ENCODE results near the gene STX1A. TPM values are rescaled to one million over a fixed set of nuclear protein-coding genes. Genes with fewer than 3 reads are reported as not detected.

STX1A gene
- total and polyA plus RNA-seq, 2 experiments from 2014 or later: 10.9 to 12.0 TPM

DNA sequence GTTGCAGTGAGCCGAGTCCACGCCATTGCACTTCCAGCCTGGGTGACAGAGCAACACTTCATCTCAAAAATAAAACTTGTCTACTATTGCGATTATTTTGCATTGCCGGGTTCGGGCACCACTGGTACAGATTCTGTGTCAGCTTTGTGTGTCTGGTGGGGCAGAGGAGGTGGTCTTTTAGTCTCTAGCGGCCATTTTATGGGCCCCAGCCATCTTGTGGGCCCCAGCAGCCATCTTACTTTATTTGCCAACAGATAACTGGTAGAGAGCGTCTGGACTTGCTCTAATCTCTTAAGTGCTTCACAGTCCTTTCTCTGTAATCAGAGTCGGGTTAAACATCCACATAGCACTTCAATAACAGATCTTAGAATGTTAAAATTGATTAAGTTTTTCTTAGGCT, 31.2 kb downstream of the STX1A start:
- WGBS, 2 experiments (ENCODE audit: low coverage in 1 of 2, low lambda C conversion rate in 2 of 2, missing lambda C conversion rate in 2 of 2): 90 to 92% methylated on average over 8 of the region's 8 CpGs
- in situ Hi-C loops (cut with MboI): no loop called here
- Histone ChIP-seq H4K20me1 (ENCODE audit: insufficient read depth) (no peaks in the 10 kb centered on the region), H3K9me2 (ENCODE audit: insufficient read depth) (no peaks in the 10 kb centered on the region), H3K9ac (no peak overlapping the region), H3K36me3 (ENCODE audit: low read depth) (peaks cover 13% of the 10 kb centered on the region; the same call in 1 of the 2 replicates), H3K4me1 (ENCODE audit: insufficient read depth) (no peaks in the 10 kb centered on the region), H2AFZ (no peak overlapping the region), H3K9me3 (ENCODE audit: low read depth) (no peaks in the 10 kb centered on the region), H3K27me3 (replicated peaks; ENCODE audit: insufficient read depth) (no peaks in the 10 kb centered on the region), H3K79me2 (ENCODE audit: insufficient read depth) (peaks cover 43% of the 10 kb centered on the region), H3K4me2 (ENCODE audit: unreplicated experiment) (no peak overlapping the region), H3F3A (ENCODE audit: insufficient read depth) (no peaks in the 10 kb centered on the region), H3K4me3 (no peak overlapping the region), H3K27ac (no peak overlapping the region)
- no peak for DNase-seq
- TF ChIP-seq EZH2phosphoT487 (IDR thresholded peaks at IDR 0.05; ENCODE audit: insufficient read depth, low read depth) (no peak), EZH2 (IDR thresholded peaks at IDR 0.05; ENCODE audit: insufficient read depth, poor library complexity, severe bottlenecking) (no peak)

DNA sequence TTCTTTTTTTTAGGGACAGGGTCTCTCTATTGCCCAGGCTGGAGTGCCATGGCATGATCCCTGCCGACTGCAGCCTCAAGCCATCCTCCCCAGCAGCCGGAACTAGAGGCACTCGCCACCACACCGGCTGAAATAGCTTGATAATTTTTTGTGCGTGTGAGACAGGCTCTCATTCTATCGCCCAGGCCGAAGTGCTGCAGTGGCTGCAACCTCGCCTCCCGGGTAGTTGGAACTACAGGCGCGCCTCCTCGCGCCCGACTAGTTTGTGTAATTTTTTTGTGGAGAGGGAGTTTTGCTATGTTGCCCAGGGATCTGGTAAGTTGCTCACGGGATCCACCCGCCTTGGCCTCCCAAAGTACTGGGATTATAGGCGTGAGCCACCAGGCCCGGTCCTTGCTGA, 34.2 kb downstream of the STX1A start:
- Histone ChIP-seq H3K9ac (no peak overlapping the region), H3K4me3 (no peak overlapping the region), H3K79me2 (ENCODE audit: insufficient read depth) (peaks cover 70% of the 10 kb centered on the region), H3K27ac (no peak overlapping the region), H2AFZ (no peak overlapping the region), H3K9me2 (ENCODE audit: insufficient read depth) (no peaks in the 10 kb centered on the region), H3K27me3 (replicated peaks; ENCODE audit: insufficient read depth) (no peaks in the 10 kb centered on the region), H3F3A (ENCODE audit: insufficient read depth) (no peaks in the 10 kb centered on the region), H3K4me1 (ENCODE audit: insufficient read depth) (peaks cover 12% of the 10 kb centered on the region), H3K4me2 (ENCODE audit: unreplicated experiment) (no peak overlapping the region), H3K36me3 (ENCODE audit: low read depth) (peaks cover 8% of the 10 kb centered on the region; the same call in 1 of the 2 replicates), H3K9me3 (ENCODE audit: low read depth) (no peaks in the 10 kb centered on the region), H4K20me1 (ENCODE audit: insufficient read depth) (no peaks in the 10 kb centered on the region)
- DNase-seq: no peak
- TF ChIP-seq EZH2phosphoT487 (IDR thresholded peaks at IDR 0.05; ENCODE audit: insufficient read depth, low read depth): no peak
- TF ChIP-seq EZH2 (IDR thresholded peaks at IDR 0.05; ENCODE audit: insufficient read depth, poor library complexity, severe bottlenecking): no peak
- in situ Hi-C loops (cut with MboI): no loop called here
- 95 to 96% methylated on average over 18 of the region's 18 CpGs for WGBS, 2 experiments (ENCODE audit: low coverage in 1 of 2, low lambda C conversion rate in 2 of 2, missing lambda C conversion rate in 2 of 2)

DNA sequence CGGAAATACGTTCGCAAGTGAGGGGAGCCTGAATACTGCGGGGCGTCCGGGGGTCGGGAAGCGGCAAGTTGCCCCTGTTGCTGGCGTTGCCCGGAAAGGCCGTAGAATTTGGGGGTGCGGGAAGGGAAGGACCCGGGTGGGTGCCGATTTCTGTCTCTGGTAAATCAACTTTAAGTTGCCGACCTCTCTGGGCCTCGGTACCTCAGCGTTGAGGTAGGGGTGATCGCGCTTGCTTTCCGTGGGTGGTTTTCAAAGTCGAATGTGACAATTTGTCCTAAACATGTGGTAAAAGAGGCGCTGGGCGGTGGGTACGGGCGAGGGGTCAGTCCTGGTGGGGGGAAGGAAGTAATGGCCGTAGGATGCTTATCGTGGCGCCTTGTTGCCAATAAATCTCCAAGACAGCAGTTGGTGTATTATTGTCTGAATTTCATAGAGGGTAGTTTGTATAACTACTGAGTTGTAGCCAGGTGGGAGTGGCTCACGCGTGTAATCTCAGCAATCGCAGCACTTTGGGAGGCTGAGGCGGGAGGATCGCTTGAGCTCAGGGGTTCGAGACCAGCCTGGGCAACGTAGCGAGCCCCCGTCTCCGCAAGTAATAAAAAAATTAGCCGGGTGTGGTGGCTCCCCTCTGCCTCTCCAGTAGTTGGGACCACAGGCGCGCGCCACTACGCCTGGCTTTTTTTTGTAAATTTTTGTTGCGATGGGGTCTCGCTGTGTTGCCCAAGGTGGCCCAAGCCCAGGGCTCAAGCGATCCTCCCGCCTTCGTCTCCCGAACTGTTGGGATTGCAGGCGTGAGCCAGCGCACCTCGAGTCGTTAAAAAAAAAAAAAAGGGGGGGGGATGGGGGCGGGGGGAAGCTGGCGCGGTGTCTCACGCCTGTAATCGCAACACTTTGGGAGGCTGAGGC, 35.4 kb downstream of the STX1A start:
- Histone ChIP-seq H2AFZ (peak overlapping the region; percentile 99), H3K27me3 (replicated peaks; ENCODE audit: insufficient read depth) (no peaks in the 10 kb centered on the region), H3K27ac (peak overlapping the region; percentile 71), H3K4me1 (ENCODE audit: insufficient read depth) (peaks cover 12% of the 10 kb centered on the region), H3K4me3 (peak overlapping the region; percentile 100), H3K9ac (peak overlapping the region; percentile 92), H3K4me2 (ENCODE audit: unreplicated experiment) (peak overlapping the region; percentile 99), H3F3A (ENCODE audit: insufficient read depth) (no peaks in the 10 kb centered on the region), H4K20me1 (ENCODE audit: insufficient read depth) (no peaks in the 10 kb centered on the region; the same call in 1 of the 2 replicates), H3K9me3 (ENCODE audit: low read depth) (no peaks in the 10 kb centered on the region), H3K79me2 (ENCODE audit: insufficient read depth) (peaks cover 83% of the 10 kb centered on the region), H3K36me3 (ENCODE audit: low read depth) (peaks cover 8% of the 10 kb centered on the region; the same call in 1 of the 2 replicates), H3K9me2 (ENCODE audit: insufficient read depth) (no peaks in the 10 kb centered on the region)
- DNase-seq: peak; percentile 51
- TF ChIP-seq EZH2 (IDR thresholded peaks at IDR 0.05; ENCODE audit: insufficient read depth, poor library complexity, severe bottlenecking) (no peak), EZH2phosphoT487 (IDR thresholded peaks at IDR 0.05; ENCODE audit: insufficient read depth, low read depth) (no peak)
- in situ Hi-C loops (cut with MboI): no loop called here
- WGBS, 2 experiments (ENCODE audit: low coverage in 1 of 2, low lambda C conversion rate in 2 of 2, missing lambda C conversion rate in 2 of 2): 12% methylated on average over 51 to 58 of the region's 58 CpGs

DNA sequence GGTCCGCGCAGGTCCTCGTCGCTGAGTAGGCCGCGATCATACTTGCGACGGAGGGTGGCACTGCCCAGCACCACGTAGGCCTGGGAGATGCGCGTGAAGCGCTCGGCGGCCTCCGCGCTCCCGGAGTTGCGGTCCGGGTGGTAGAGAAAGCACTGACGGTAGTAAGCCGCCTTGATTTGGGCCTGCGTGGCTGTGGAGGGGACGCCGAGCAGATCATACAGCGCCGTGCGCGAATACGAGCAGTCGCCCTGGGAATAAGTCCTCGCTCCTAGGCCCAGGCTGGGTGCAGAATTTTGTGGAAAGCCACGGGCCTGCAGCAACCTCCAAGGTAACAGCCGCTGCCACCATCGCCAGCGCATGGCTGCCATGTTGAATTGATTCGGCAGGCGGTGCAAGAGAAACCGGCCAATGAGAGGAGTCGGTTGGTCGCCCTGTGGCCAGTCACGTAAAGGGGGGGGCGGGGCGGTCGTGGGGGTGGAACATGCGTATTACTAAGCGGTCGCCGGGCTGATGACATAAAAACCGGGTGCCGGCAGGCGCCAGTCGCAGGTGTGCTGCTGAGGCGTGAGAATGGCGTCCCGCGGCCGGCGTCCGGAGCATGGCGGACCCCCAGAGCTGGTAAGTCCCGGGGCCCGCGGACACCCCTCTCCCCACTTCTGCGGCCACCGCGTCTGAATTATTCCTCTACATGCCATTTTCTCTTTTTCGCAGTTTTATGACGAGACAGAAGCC, 36.2 kb downstream of the STX1A start, which contains the start of the genes BUD23 and DNAJC30:
TSS of gene BUD23 (plus strand) at position 542 of the 732 bp plus-strand sequence. CDS start at position 571, 29 bp downstream.
TSS of gene DNAJC30 (minus strand) at position 398 of the 732 bp plus-strand sequence. CDS start at position 368, 30 bp downstream.
- no peak for TF ChIP-seq EZH2phosphoT487 (IDR thresholded peaks at IDR 0.05; ENCODE audit: insufficient read depth, low read depth)
- WGBS, 2 experiments (ENCODE audit: low coverage in 1 of 2, low lambda C conversion rate in 2 of 2, missing lambda C conversion rate in 2 of 2): 1 to 2% methylated on average over 53 to 55 of the region's 68 CpGs
- in situ Hi-C loops (cut with MboI): no loop called here

More for the DNA sequence above, 36.2 kb downstream of the STX1A start, which contains the start of the genes BUD23 and DNAJC30:
- H3K79me2 ChIP-seq (ENCODE audit: insufficient read depth): peaks cover 87% of the 10 kb centered on the region
- DNase-seq: peak; percentile 98
- no peaks in the 10 kb centered on the region for H3K9me2 ChIP-seq (ENCODE audit: insufficient read depth)
- H3K4me3 ChIP-seq: peak within 1 kb of the TSS; percentile 100
- no peaks in the 10 kb centered on the region for H3F3A ChIP-seq (ENCODE audit: insufficient read depth)
- H2AFZ ChIP-seq: peak within 1 kb of the TSS; percentile 99
- no peaks in the 10 kb centered on the region for H3K27me3 ChIP-seq (replicated peaks; ENCODE audit: insufficient read depth)
- H3K36me3 ChIP-seq (ENCODE audit: low read depth): peaks cover 3% of the 10 kb centered on the region; the same call in 1 of the 2 replicates
- peak within 1 kb of the TSS; percentile 86 for H3K27ac ChIP-seq
- peak within 1 kb of the TSS; percentile 92 for H3K9ac ChIP-seq
- no peaks in the 10 kb centered on the region; the same call in 1 of the 2 replicates for H4K20me1 ChIP-seq (ENCODE audit: insufficient read depth)
- peak within 1 kb of the TSS; percentile 99 for H3K4me2 ChIP-seq (ENCODE audit: unreplicated experiment)
- peaks cover 12% of the 10 kb centered on the region for H3K4me1 ChIP-seq (ENCODE audit: insufficient read depth)
- H3K9me3 ChIP-seq (ENCODE audit: low read depth): no peaks in the 10 kb centered on the region
